Stimulated activated CD8-positive, alpha-beta memory T cell treated with anti-CD3 and anti-CD28 coated beads, Interleukin-4, amount 100 ng/mL, for 48 hours (primary cell): ENCODE data around the gene DAZL.

ENCODE experiments used
- DNase-seq: peaks from one replicate; pipeline ENCODE4 v3.0.0-alpha.2; 2020

The DAZL gene

DNA sequence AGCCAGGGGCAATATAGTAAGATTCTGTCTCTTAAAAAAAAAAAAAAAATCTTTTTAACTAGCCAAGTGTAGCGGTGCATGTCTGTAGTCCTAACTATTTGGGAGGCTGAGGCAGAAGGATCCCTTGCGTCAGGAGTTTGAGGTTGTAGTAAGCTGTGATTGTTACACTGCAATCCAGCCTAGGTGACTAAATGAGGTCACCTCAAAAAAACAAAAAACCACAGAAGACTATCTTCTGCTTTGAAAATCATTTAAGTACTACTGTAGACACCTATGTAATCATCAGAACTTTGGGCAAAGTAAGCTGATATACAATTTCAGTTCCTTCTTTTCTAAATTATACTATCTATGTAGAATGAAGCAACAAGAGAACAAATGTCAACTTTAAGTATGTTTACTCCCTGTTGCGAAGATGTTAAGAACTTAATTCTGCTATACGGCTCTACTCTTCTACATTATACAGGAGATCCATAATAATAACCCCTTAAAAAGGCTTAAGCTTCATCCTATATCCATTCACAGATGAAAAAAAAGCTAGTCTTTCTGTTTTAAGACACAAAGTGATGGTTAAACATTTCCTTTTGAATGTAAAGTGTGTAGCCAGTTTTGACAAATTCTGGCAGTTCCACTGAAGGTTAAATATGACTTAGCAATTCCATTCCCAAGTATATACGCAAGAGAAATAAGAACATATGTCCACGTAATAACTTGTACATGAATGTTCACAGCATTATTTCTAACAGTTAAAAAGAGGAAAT lies 15.2 kb downstream of the DAZL start:
- no peak for DNase-seq

DNA sequence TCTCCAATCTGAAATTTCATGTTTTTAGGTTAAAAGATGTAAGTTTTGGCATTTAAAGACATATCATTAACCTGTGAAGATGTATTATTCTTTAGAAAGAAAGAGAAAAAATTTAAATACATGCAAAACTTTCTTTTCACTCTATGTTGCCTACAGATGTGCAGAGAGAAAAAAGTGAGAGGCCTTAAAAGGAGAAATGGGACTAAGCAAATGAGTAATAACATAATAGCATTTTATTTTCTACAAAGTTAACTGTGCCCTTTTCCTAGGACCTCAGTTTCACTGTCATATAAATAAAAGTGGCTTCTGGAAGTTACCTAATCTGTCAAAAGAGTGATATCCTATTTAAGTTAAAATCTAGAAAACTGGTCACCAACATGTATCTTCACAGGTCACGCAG lies 16.1 kb downstream of the DAZL start:
- no peak for DNase-seq

DNA sequence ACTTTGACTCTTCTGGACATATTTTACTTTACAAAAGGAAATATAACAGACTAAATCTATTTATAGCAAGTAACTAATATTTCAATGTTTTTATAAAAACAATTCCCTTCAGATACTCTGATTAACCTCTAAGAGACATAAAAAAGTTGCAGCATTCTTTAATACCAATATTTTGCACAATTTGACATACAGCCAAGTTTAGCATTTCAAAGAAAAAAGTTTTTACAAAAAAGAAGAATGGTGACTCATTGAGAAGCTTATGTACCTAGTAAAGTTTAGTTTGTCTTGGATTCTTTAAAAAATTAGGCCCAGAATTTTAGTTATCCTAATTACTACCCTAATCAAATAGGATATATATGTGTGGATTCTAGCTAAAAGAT lies 17.6 kb downstream of the DAZL start:
- DNase-seq = no peak

DNA sequence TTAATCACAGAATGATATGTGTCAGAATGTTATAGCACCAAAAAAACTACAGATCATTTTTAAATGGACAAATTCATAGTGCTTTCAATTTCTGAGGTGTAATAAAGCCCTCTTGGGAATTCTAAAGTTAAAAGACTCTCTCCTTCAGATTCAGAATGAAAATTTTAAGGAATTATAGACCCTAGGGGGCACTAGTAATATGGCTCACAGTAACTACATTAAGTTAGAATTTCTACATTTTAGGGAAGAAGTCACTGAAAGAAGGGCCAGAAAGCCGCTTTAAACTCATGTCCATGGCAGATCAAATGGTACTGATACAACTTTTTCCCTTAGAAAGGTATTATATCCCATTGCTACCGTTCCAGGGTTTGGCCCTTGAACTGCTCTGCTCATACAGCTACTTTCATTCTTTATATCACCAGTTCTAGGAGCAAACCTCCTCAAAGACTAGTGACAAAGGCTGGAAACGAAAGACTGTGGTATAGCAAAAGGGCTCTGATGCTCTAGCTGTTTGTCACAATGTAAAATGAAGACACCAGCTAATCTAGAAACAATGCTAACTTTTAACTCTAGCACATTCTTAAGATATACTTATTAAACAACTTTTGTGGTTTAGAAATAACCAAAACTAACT lies 18.1 kb downstream of the DAZL start:
- DNase-seq = no peak

DNA sequence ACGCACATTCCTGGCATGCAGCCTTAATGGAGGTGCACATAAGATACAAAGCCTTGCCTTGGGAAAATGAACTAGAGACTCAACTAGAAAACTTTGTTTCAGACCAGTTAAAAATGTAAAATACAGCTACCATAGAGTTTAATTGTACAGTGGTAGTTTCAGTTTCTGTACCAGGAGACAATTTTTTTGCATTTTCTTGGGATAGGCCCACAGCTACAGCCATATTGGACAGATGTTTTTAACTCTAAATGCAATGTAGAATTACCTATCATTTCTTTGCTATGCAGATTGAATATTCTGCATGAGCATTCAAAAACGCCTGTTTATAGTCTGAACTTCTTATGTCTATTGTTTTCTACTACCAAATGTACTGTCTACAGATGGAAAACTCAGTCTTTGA lies 20.3 kb downstream of the DAZL start:
- DNase-seq = no peak

DNA sequence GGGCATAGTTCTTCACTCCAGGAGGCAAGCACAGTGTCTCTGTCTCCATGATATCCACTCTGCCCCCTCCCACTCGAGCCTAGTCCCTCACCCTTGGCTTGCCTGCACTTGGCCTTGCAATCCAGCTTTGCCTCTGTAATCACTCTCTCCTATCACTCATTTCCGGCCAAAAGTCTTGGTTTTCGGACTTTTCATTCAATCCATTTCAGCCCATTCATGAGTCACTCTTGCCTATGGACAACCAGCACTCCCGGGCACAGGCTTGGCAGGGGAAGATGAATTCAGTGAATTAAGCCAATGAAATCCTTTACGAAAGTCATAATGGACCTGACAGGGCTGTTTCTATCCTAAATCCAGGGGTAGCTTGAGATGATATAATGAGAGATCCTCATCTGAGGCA lies 21.7 kb downstream of the DAZL start:
- DNase-seq = no peak

DNA sequence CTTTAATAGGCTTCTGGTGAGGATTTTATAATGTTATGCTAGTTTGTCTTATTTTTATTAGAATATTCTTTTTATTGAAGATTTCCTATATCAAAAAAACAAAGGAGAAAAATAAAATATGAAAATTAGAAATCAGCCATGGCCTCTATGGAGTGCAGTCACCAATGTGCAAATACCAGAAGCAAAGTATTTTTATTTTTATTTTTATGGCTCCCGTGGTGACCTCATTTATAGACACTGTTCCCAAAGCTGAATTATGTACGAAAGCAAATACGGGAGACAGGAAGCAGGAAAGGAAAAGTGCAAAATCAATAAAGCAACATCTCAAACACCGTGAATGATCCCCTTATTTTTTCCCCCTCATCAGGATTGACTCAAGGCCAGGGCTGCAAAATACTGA lies 35.1 kb downstream of the DAZL start:
- no peak for DNase-seq

DNA sequence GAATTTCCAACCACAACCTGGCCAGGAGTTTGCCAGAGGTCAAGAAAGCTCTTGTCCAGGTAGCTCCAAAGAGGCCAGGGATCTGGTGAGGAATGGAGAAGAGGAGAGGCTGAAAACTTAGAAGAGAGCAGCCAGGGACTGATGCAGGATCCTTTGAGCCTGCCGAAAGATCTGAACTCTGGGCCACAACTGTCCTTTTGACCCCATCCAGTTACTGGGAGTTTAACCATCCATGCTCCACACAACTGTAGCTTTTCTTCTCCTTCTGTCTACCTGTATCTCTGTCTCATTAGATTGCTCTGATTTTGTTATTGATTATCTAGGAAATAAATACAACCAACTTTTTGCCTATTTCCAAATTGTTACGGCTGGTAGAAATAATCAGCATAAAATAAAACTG lies 36.7 kb downstream of the DAZL start:
- DNase-seq = no peak

DNA sequence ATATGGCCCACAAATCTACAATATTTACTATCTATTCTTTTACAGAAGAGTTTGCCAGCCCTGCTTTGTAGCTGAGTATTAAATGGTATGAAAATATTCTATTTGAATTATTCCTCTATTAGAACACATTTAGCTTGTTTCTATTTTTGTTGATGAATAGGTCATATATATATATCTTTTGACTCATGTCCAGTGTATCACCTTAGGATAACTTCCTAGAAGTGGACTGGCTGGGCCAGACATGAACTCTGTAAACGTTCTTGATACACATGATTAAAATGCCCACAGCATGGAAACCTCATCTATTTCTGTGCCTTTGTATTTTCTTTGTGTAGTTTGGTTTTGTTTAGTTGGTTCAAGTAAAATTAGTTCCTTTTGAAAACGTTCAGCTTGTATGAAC lies 37.1 kb downstream of the DAZL start:
- no peak for DNase-seq

DNA sequence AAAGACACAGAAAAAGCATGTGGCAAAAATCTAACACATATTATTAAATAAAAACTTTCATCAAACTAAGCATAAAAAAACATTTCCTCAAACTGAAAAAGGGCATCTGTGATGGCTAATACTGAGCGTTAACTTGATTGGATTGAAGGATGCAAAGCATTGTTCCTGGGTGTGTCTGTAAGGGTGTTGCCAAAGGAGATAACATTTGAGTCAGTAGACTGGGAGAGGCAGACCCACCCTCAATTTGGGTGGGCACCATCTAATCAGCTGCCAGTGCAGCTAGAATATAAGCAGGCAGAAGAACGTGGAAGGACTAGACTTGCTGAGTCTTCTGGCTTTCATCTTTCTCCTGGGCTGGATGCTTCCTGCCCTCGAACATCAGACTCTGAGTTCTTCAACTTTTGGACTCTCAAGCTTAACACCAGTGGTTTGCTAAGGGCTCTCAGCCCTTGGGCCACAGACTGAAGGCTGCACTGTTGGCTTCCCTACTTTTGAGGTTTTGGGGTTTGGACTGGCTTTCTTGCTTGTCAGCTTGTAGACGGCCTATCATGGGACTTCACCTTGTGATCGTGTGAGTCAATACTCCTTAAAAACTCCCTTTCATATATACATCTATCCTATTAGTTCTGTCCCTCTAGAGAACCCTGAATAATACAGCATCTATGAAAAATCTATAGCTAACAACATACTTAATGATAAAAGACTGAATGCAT lies 45.4 kb downstream of the DAZL start:
- no peak for DNase-seq

DNA sequence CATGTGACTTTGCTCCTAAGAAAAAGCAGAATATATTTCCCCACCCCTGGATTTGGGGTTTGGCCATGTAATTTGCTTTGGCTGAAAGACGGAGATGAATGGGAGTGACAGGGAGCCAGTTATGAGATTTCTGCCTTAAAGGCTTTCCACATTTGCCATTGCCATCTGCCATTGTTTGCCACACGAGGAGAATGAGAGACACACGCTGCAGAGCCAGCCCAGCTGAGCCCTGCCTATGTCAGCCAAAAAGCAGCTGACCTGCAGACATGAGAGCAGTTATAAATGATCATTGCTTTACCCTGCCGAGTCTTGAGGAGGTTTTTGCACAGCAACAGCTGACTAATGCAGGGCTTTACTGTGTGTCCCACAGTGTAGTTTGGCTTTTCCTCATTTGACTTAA lies 51.1 kb downstream of the DAZL start:
- no peak for DNase-seq

DNA sequence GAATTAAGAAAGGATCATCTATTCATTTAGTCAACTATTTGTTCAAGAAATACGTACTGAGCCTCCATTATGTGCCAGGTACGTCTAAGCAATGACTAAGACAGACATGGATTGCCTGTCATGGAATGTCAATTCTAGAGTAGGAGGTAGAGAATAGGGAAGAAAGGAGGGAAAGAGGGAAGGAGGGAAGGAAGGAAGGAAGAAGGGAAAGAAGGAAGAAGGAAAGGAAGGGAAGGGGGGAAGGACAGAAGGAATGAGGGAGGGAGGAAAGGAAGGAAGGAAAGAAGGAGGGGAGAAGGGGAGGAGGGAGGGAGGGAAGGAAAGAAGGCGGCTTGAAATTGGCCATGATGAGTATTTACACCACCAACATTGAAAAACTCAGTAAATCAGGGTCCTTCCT lies 52.5 kb downstream of the DAZL start:
- DNase-seq = no peak

DNA sequence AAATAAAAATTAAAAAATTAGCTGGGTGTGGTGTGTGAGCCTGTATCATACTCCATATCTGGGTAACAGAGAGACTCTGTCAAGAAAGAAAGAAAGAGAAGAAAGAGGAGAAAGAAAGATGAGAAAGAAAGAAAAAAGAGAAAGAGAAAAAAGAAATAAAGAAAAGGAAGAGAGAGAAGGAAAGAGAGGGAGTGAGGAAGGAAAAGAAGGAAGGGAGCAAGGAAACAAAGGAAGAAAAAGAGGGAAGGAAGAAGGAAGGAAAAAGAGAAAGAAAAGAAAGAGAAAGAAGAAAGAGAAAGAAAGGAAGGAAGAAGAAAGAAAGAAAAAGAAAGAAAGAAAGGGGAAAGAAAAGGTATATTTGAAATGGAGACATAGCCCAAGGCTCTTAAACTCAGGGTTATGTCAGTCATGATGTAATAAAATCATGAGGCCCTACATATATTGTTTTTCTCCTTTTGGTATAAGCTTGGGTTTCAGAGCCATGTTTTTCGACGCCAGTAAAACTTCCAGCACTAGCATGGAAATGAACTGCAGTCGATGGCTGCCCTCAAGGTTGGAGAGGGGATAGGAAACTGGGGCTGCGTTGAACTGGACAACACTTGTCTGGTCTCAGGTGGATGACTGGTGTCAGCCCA lies 53.8 kb downstream of the DAZL start:
- DNase-seq = no peak

DNA sequence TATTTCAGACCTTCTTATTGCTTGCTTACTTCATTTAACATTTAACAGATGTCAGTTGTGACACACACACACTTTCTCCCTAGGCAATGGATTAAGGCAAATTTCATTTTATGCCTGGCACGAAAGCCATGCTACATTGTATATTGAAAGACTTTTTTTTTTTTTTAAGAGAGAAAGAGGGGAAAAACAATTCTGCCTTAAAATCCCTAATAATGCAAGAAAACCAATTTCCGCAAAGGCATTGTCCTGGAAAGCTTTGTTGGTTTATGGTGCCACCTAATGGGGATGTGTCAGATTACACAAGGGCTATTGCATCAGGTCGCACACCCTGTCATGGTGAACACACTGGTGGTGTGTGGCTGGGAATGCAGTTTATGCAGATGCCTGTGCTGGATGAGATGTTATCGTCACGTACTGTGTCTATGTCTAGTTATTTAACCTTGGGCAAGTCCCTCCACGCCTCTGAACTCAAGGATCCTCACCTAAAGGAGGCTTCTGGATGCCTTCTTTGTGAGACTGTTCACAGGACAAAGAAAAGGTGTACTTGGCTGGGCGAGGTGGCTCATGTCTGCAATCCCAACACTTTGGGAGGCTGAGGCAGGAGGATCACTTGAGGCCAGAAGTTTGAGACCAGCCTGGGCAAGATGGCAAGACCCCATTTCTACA lies 54.4 kb downstream of the DAZL start:
- DNase-seq = peak; percentile 80

DNA sequence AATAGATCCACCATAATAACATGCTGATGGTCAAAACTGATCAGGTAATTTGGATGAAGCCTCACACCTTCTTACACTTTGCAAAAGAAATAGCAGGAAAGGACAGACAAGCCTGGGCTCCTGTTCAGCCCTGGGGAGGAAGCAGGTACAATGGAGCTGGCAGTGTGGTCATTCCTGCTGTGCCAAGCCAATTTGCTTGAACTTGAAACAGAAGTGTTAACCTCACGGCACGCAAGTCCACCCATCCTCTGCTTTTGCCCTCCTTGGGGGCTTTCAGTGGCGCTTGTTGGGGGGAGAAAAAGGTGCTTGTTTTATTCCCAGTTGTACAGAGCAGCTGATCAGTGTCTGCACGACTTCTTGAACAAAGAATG lies 54.9 kb downstream of the DAZL start:
- DNase-seq = no peak

DNA sequence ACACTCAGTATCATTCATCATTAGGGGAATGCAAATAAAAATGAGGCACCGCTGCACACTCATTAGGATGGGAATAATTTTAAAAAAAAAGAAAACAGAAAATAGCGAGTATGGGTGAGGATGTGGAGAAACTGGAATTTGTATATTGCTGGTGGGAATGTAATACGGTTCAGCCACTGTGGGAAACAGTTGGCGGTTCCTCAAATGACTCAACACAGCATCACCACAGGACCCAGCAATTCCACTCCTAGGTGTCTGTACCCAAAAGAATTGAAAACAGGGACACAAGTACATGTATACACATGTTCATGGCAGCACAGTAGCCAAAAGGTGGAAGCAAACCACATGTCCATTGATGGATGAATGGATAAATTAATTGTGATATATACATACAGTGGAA lies 56.5 kb downstream of the DAZL start:
- DNase-seq = no peak

DNA sequence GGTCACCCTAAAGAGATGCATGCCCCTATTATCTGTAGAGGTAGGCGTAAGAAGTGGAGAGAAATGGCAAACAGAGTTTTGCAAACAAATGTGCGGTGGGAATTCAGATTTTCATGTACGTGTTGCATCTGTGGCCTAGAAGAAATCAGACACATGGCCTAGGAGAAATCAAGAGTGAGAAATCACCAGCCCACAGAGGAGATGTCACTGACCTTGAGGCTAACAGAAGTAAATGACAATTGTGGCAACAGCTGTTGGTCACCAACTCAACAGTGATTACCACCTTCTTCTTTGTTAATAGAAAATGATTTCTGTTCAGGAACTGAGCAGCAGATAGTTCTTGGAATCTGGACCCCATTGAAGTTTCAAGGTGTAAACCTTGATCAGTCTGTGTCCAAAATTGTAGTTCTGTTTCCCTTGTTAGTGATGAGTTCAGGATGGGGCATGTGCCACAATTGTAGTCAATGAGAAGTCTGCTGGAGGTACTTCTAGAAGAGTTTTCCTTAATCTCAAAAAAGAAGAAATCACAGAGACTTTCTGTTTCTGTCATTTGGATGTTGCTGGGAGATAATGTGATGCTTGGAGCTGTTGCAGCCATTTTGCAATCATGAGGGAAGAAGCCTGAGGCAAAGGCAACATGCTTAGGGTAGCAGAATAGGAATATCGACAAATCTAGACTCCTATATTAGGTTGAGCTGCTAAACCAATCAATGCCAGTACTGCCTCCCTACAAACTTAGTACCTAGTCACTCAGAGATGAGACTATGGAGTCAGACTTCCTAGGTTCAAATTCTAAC lies 57.5 kb downstream of the DAZL start:
- no peak for DNase-seq

DNA sequence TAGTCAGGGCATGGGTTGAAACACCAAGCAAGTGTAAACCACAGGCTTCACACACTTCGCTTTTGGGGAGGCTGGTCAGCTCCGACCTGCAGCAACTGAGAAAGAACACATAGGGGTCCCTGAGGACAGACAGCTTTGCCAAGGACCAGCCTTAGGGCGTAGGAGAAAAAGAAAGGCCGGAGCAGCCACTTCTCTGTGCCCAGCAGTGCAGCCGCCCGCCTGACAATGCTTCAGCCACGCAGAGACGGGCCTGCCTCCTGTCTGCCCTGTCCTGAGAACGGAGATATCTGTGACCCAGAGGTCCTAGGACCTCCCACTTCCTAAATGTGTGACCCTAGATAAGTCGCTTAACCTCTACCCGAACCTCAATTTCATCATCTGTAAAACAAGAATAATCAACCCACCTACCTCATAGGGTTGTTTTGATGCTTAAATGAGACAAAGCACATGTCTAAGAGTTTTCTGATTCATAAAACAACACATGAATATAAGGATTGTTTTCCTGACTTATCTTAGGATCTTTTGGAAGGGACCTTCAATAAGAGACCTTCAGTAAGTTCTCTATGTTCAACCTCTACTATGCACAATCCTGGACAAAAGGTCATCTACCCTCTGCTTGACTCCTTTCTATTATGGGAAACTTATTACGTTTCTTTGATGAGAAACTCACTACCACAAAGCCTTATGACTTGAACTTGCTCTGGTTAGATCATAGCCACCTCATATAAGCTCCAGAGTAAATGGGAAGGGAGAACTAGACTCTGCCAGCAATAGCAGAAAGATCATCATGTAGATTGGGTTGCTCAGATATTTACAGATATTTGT lies 58.8 kb downstream of the DAZL start:
- DNase-seq = no peak

DNA sequence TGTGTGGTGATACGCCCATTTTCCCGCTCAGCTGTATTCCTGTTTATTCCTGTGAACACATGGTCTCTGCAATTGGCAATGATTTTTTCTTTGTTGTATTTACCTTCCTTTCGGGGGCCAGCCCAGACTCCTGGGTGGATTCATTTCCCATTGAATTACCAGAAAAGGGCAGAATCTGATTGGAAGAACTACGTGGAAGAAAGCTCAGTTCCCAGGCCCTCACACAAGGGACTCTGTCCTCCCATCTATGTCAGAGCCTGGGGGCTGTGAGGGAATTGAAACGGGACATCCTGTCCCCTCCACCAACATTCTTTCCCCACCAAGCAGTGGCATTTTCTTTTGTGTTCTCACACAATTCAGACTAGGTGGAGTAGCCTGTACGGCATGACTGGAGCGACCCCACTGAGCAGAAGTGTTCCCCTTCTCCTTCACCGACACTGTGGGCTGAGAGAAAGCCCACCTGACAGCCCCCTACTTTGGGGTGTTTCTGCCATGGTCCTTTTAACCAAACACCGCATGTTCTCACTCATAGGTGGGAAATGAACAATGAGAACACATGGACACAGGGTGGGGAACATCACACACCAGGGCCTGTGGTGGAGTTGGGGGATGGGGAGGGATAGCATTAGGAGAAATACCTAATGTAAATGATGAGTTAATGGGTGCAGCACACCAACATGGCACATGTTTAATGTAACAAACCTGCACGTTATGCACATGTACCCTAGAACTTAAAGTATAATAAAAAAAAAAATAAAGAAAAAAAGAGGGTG lies 59.6 kb downstream of the DAZL start:
- no peak for DNase-seq

DNA sequence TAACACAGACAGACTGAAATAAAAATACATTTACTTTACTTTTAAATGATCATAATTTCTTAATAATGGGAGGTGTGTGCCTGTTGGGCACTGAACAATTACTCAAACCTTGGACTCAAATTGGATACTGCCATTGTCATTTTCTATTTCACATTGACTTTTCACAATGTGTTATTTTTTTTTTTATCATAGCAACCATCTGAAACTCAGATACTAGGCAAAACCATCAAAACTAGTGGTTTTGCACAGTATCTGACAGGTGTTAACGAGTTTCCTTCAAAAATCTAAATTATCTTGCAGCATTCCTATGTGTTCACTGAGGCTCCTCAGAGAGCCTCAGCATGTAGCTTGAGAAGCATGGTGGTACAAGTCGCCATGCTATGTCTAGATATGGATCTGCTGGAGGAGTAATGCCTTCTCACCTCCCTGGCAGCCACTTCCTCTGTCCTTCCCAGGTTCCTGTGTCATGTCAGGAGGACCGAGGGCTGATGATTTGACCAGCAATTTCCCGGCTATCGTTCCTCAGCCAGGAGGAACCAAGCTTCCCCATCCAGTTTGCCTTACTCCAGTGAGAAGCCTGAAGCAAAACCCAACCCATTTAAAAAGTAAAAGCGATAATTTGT lies 61.9 kb downstream of the DAZL start:
- DNase-seq = no peak
